IMR-90 (cell line): Measurements from ENCODE around the gene ZNF497. TPM values are rescaled to one million over a fixed set of nuclear protein-coding genes. Genes with fewer than 3 reads are reported as not detected.

ENCODE experiments used
- ATAC-seq: fragments of 200-7000 bp; cut with Tn5 transposase; 2 replicates; pipeline ENCODE4 v1.9.1; 2020; ENCODE audit warnings: low read depth, mild to moderate bottlenecking, moderate library complexity
- BruUV-seq: library from RNA; stranded (reverse); fragments of 400-500 nt; replicated peaks from 2 replicates; lab custom pipeline; 2021; lab: Mats Ljungman, UMichigan
- CTCF ChIA-PET: fragments of 300-600 bp; formaldehyde crosslinking; extraction: SDS; loops from one replicate; lab custom pipeline; 2021; ENCODE audit warnings: antibody characterized with exemption; lab: Yijun Ruan, JAX
- POLR2A ChIA-PET: fragments of 300-600 bp; sonication (Branson Sonifier 250); formaldehyde crosslinking; loops from one replicate; lab custom pipeline; 2022; ENCODE audit warnings: antibody characterized with exemption; ENCODE audit not compliant: unreplicated experiment; lab: Charles Lee
- DNase-seq: peaks from one replicate; pipeline ENCODE4 v3.0.0; 2013
- H2AFZ ChIP-seq: replicated peaks from 2 replicates; pipeline ENCODE3; 2013; ENCODE audit warnings: low read length, mild to moderate bottlenecking; ENCODE audit not compliant: poor library complexity
- H2AK5ac ChIP-seq: 2 replicates; pipeline ENCODE4 v1.6.1; 2013; ENCODE audit warnings: low read depth, low read length, inconsistent platforms
- H2AK9ac ChIP-seq: replicated peaks from 2 replicates; pipeline ENCODE3; 2013; ENCODE audit warnings: mild to moderate bottlenecking, low read depth, low read length, moderate library complexity; ENCODE audit not compliant: poor library complexity
- H2BK120ac ChIP-seq: 2 replicates; pipeline ENCODE4 v1.6.1; 2013; ENCODE audit warnings: low read depth, low read length, inconsistent platforms
- H2BK15ac ChIP-seq: 3 replicates; pipeline ENCODE4 v1.6.1; 2013; ENCODE audit warnings: low read depth, low read length, inconsistent platforms
- H2BK20ac ChIP-seq: 2 replicates; pipeline ENCODE4 v1.6.1; 2013; ENCODE audit warnings: low read depth, mild to moderate bottlenecking, inconsistent platforms, low read length, moderate library complexity
- H2BK5ac ChIP-seq: 2 replicates; pipeline ENCODE4 v1.6.1; 2013; ENCODE audit warnings: mild to moderate bottlenecking, low read depth, low read length, inconsistent platforms; ENCODE audit not compliant: poor library complexity, severe bottlenecking
- H3K14ac ChIP-seq: replicated peaks from 2 replicates; pipeline ENCODE4 v1.6.1; 2013; ENCODE audit warnings: low read depth, low read length, inconsistent platforms
- H3K18ac ChIP-seq: 2 replicates; pipeline ENCODE4 v1.6.1; 2013; ENCODE audit warnings: low read depth, low read length, control low read depth
- H3K23ac ChIP-seq: 2 replicates; pipeline ENCODE4 v1.6.1; 2013; ENCODE audit warnings: low read depth, low read length, inconsistent platforms
- H3K27ac ChIP-seq: 2 replicates; pipeline ENCODE4 v1.5.1; 2013; ENCODE audit warnings: mild to moderate bottlenecking, control low read depth, low read length; ENCODE audit not compliant: insufficient read depth
- H3K27me3 ChIP-seq: 2 replicates; pipeline ENCODE4 v1.6.1; 2013; ENCODE audit warnings: low read length; ENCODE audit not compliant: control insufficient read depth, insufficient read depth
- H3K36me3 ChIP-seq: 2 replicates; pipeline ENCODE4 v1.6.1; 2013; ENCODE audit warnings: low read length, mixed read lengths; ENCODE audit not compliant: control insufficient read depth, insufficient read depth
- H3K4ac ChIP-seq: 2 replicates; pipeline ENCODE4 v1.6.1; 2013; ENCODE audit warnings: low read depth, low read length, inconsistent platforms
- H3K4me1 ChIP-seq: 2 replicates; pipeline ENCODE4 v1.6.1; 2013; ENCODE audit warnings: low read length, mixed read lengths; ENCODE audit not compliant: control insufficient read depth, insufficient read depth
- H3K4me2 ChIP-seq: 2 replicates; pipeline ENCODE4 v1.6.1; 2013; ENCODE audit warnings: low read depth, mild to moderate bottlenecking, control low read depth, low read length, moderate library complexity
- H3K4me3 ChIP-seq: 2 replicates; pipeline ENCODE4 v1.5.1; 2013; ENCODE audit warnings: low read depth, mild to moderate bottlenecking, control low read depth, low read length, moderate library complexity; ENCODE audit not compliant: insufficient read depth
- H3K56ac ChIP-seq: 2 replicates; pipeline ENCODE4 v1.6.1; 2013; ENCODE audit warnings: low read length, inconsistent platforms; ENCODE audit not compliant: insufficient read depth; ENCODE audit errors: extremely low read depth
- H3K79me1 ChIP-seq, 2 experiments: 2 replicates each; pipeline ENCODE4 v1.6.1; 2013; ENCODE audit warnings: low read length in 2 of 2, inconsistent platforms in 1 of 2, low read depth in 1 of 2
- H3K9ac ChIP-seq: 2 replicates; pipeline ENCODE4 v1.6.1; 2013; ENCODE audit warnings: low read depth, low read length, control low read depth
- H3K9me1 ChIP-seq: 2 replicates; pipeline ENCODE4 v1.6.1; 2013; ENCODE audit warnings: low read length, inconsistent platforms; ENCODE audit not compliant: insufficient read depth
- H3K9me3 ChIP-seq: 2 replicates; pipeline ENCODE4 v1.6.1; 2013; ENCODE audit warnings: low read length; ENCODE audit not compliant: control insufficient read depth, insufficient read depth
- H4K20me1 ChIP-seq: 2 replicates; pipeline ENCODE4 v1.6.1; 2013; ENCODE audit warnings: low read length, inconsistent platforms; ENCODE audit not compliant: insufficient read depth
- H4K5ac ChIP-seq: 2 replicates; pipeline ENCODE4 v1.6.1; 2013; ENCODE audit warnings: mild to moderate bottlenecking, low read depth, low read length, control low read depth
- H4K8ac ChIP-seq, 2 experiments: 2 replicates each; pipeline ENCODE4 v1.6.1; 2013; ENCODE audit warnings: low read depth in 2 of 2, low read length in 2 of 2, control low read depth in 1 of 2, inconsistent platforms in 1 of 2
- H4K91ac ChIP-seq: 2 replicates; pipeline ENCODE4 v1.6.1; 2013; ENCODE audit warnings: low read depth, low read length, inconsistent platforms; ENCODE audit not compliant: insufficient read depth
- CEBPB ChIP-seq: IDR thresholded peaks from 2 replicates; pipeline ENCODE4 v1.6.1; 2012; ENCODE audit warnings: low read depth, low read length, improper control_type of control experiment
- CHD1 ChIP-seq: IDR thresholded peaks from 2 replicates; pipeline ENCODE4 v1.6.1; 2012; ENCODE audit warnings: low read depth, low read length, improper control_type of control experiment
- ELK1 ChIP-seq: fragments of 150-350 bp; IDR thresholded peaks from 2 replicates; pipeline ENCODE4 v1.6.1; 2016; ENCODE audit warnings: low read depth, mild to moderate bottlenecking, low read length, moderate library complexity, borderline replicate concordance
- MAFK ChIP-seq: IDR thresholded peaks from 2 replicates; pipeline ENCODE4 v1.6.1; 2012; ENCODE audit warnings: low read depth, low read length, improper control_type of control experiment
- MAZ ChIP-seq: IDR thresholded peaks from 2 replicates; pipeline ENCODE4 v1.6.1; 2012; ENCODE audit warnings: low read depth, mild to moderate bottlenecking, low read length, improper control_type of control experiment, moderate library complexity, borderline replicate concordance
- MXI1 ChIP-seq: IDR thresholded peaks from 2 replicates; pipeline ENCODE4 v1.6.1; 2012; ENCODE audit warnings: low read depth, mild to moderate bottlenecking, low read length, moderate library complexity, borderline replicate concordance
- NFE2L2 ChIP-seq: fragments of 150-350 bp; IDR thresholded peaks from 2 replicates; pipeline ENCODE4 v1.6.1; 2016; ENCODE audit warnings: low read depth, mild to moderate bottlenecking, low read length
- RAD21 ChIP-seq: IDR thresholded peaks from 2 replicates; pipeline ENCODE4 v1.6.1; 2012; ENCODE audit warnings: low read length, improper control_type of control experiment
- WGBS, 2 experiments: methylation state at CpG; one replicate each; pipeline versions ENCODE4 v1.1.5 to v1.1.7; 2013; ENCODE audit warnings: missing lambda C conversion rate in 2 of 2; ENCODE audit not compliant: insufficient read length in 1 of 2; ENCODE audit errors: extremely low coverage in 2 of 2; 5-methylcytosine and 5-hydroxymethylcytosine counted together
- dilution Hi-C: fragments of 300-500 bp; cut with HindIII; formaldehyde crosslinking; loops from one replicate; pipeline ENCODE4 v1.14.3; 2018; ENCODE audit warnings: low sequenced_read_pairs; ENCODE audit not compliant: unreplicated experiment
- in situ Hi-C: fragments of 300-500 bp; cut with MboI; formaldehyde crosslinking; loops from 3 replicates; pipeline ENCODE4 v1.14.3; 2019; ENCODE audit warnings: low sequenced_read_pairs, inconsistent platforms, mixed read lengths
- intact Hi-C: fragments of 100-400 bp; cut with micrococcal nuclease; formaldehyde crosslinking; loops from 2 replicates; pipeline ENCODE4 v1.10.0; 2022
- polyA plus RNA-seq, 3 experiments: library from polyadenylated mRNA; depleted of rRNA; stranded (reverse); fragments of >200 nt; gene quantifications; 2 replicates each; pipeline ENCODE4 v1.2.3, GENCODE V29; 2012; ENCODE audit warnings: low replicate concordance in 1 of 3
- total RNA-seq: library from RNA; depleted of rRNA; stranded (reverse); fragments of >200 nt; gene quantifications from 2 replicates; pipeline ENCODE4 v1.2.3, GENCODE V29; 2012
- TF ChIP-seq, protein P1 (sequence below): fragments of 150-350 bp; IDR thresholded peaks from 2 replicates; pipeline ENCODE4 v1.6.1; 2017; ENCODE audit warnings: mild to moderate bottlenecking, antibody characterized with exemption, low read length, low read depth
- TF ChIP-seq, protein P2 (sequence below): conservative IDR thresholded peaks from 2 replicates; pipeline ENCODE4 v1.5.1; 2012; ENCODE audit warnings: mild to moderate bottlenecking, low read depth, low read length, improper control_type of control experiment

The ZNF497 gene
- total and polyA plus RNA-seq, 2 of the 4 experiments (the other 2 are of a cell fraction) = 0.18 to 0.24 TPM

DNA sequence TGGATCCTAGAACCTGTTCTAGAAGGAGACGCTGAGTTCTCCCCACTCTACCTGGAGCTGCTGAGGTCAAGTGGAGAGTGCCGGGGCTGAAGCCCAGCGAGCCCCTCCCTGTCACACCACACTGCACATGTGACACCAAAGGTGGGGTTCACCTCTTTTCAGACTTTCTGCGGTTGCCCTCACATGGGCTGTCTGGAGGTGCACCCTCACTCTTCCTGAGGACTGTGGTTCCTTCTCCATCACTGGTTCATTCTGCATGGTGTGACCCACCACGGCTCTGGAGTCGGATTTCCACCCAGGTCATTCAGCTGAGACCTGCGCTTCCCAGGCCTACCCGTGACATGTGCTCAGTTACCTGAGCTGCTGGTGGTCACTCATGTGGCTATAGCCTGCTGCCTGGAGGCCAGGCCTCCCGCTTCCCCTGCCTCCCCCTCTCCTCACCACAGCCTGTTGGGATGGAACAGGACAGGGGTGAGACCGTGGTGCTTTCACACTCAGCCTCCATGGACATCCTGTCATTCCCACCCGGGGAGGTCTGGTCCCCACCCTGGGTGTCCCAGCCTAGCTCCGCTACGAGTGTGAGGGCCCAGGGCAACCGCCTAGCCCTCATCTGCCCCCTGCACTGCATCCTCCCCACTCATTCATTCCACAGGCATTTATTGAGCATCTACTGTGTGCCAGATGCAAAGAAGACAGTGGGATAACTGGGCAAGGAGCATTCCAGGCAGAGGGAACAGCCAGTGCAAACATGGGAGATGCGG lies 8.7 kb downstream of the ZNF497 start (continued):
- no peak for TF ChIP-seq MAFK

DNA sequence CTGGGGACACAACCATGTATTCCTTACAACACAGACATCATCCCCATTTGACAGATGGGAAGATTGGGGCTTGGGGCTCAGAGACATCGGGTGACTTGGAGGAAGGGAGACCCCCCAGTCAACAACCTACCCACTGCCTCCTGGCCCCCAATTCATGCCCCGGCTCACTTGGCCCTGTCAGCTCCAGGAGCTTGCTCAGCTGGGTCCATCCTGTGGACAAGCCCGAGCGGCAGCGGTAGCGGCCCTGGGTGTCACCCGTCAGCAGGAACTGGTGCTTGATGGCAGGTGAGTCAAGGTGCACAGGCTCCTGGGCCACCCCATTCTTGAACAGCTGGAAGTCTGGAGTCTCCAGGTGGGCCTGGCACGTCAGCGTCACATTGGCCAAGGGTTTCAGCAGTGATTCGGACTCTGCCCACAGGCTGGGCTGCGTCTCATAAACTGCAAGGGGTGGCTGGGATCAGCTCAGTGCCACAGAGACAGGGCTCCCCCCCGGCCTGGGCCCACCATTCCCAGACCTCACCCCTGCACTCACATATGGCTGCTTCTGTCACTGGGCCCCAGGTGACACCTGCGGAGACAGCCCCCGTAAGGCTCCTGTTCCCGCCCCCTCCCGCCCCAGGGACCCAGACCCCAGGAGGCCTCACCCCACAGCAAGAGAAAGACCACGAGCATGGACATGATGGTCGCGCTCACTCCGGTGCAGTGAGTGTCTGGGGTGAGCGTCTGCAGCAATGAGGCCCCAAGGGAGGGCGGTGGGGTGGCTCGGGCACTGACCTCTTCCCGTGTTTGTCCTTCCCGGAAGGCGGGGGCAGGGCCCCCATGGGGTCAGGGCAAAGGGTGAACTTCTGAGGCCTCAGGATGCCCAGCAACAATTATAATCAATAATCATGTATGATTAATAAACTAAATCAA lies 9.5 kb downstream of the ZNF497 start, which contains the start of gene A1BG:
A1BG (minus strand) TSS at position 733 of the 912 bp plus-strand sequence; CDS start at position 678, 55 bp downstream.
- Histone ChIP-seq H2BK20ac (no peak within 1 kb of the TSS), H2BK15ac (no peak within 1 kb of the TSS), H4K5ac (no peak within 1 kb of the TSS), H2AK9ac (peak within 1 kb of the TSS; percentile 65), H4K20me1 (peaks cover 8% of the 10 kb centered on the region), H2AFZ (no peak within 1 kb of the TSS), H3K36me3 (peaks cover 11% of the 10 kb centered on the region; the same call in 1 of the 2 replicates), H3K4me2 (no peak within 1 kb of the TSS), H3K23ac (no peak within 1 kb of the TSS), H3K4ac (no peak within 1 kb of the TSS), H3K4me3 (no peak within 1 kb of the TSS), H3K27ac (no peak within 1 kb of the TSS), H4K8ac (no peak within 1 kb of the TSS), H3K9me3 (no peaks in the 10 kb centered on the region), H3K56ac (no peak within 1 kb of the TSS), H3K9ac (no peak within 1 kb of the TSS), H3K9me1 (peaks cover 4% of the 10 kb centered on the region; the same call in 1 of the 2 replicates), H3K4me1 (peaks cover 11% of the 10 kb centered on the region), H4K91ac (no peak within 1 kb of the TSS), H3K27me3 (peaks cover 9% of the 10 kb centered on the region), H2AK5ac (no peak within 1 kb of the TSS), H2BK120ac (no peak within 1 kb of the TSS), H3K79me1 (peaks cover 5 to 30% of the 10 kb centered on the region in 2 experiments), H2BK5ac (no peak within 1 kb of the TSS), H3K18ac (no peak within 1 kb of the TSS), H3K14ac (no peak within 1 kb of the TSS)
- no peak for ATAC-seq
- 93% methylated on average over 9 of the region's 26 CpGs; no CpG with 5 or more reads in 1 of the 2 experiments for WGBS, 2 experiments
- no TSS peak for BruUV-seq
- dilution Hi-C loops (no loop called here), intact Hi-C loops (no loop called here), in situ Hi-C loops (no loop called here)
- no peak for DNase-seq
- ChIA-PET CTCF (no interaction called here), POLR2A (no interaction called here)
- TF ChIP-seq, protein P1, sequence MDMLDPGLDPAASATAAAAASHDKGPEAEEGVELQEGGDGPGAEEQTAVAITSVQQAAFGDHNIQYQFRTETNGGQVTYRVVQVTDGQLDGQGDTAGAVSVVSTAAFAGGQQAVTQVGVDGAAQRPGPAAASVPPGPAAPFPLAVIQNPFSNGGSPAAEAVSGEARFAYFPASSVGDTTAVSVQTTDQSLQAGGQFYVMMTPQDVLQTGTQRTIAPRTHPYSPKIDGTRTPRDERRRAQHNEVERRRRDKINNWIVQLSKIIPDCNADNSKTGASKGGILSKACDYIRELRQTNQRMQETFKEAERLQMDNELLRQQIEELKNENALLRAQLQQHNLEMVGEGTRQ = no peak
- TF ChIP-seq MXI1 = no peak
- no peak for TF ChIP-seq RAD21
- TF ChIP-seq NFE2L2 = no peak
- TF ChIP-seq, protein P2, sequence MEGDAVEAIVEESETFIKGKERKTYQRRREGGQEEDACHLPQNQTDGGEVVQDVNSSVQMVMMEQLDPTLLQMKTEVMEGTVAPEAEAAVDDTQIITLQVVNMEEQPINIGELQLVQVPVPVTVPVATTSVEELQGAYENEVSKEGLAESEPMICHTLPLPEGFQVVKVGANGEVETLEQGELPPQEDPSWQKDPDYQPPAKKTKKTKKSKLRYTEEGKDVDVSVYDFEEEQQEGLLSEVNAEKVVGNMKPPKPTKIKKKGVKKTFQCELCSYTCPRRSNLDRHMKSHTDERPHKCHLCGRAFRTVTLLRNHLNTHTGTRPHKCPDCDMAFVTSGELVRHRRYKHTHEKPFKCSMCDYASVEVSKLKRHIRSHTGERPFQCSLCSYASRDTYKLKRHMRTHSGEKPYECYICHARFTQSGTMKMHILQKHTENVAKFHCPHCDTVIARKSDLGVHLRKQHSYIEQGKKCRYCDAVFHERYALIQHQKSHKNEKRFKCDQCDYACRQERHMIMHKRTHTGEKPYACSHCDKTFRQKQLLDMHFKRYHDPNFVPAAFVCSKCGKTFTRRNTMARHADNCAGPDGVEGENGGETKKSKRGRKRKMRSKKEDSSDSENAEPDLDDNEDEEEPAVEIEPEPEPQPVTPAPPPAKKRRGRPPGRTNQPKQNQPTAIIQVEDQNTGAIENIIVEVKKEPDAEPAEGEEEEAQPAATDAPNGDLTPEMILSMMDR = no peak
- TF ChIP-seq CHD1 = no peak
- TF ChIP-seq ELK1 = no peak
- TF ChIP-seq MAZ = no peak
- TF ChIP-seq MAFK = no peak
- no peak for TF ChIP-seq CEBPB
